HepG2 (cell line): ENCODE data around the gene FIBP. TPM values are rescaled to one million over a fixed set of nuclear protein-coding genes. Genes with fewer than 3 reads are reported as not detected.

ENCODE experiments used
- ELF4 ChIP-seq: sonication (generic); formaldehyde crosslinking; IDR thresholded peaks from 2 replicates; pipeline ENCODE4 v1.5.0; 2020; ENCODE audit warnings: missing genetic modification reagents, mild to moderate bottlenecking, moderate library complexity, borderline replicate concordance
- FLYWCH1 ChIP-seq: sonication (generic); formaldehyde crosslinking; IDR thresholded peaks from 2 replicates; pipeline ENCODE4 v1.8.1; 2023; ENCODE audit warnings: mild to moderate bottlenecking, missing genetic modification reagents
- HNRNPL ChIP-seq: fragments of 200-400 bp; formaldehyde crosslinking; IDR thresholded peaks from 2 replicates; pipeline ENCODE4 v1.6.1; 2017; ENCODE audit warnings: mild to moderate bottlenecking, low read depth, low read length
- KLF16 ChIP-seq, 2 experiments: sonication (generic) in 1 of 2; formaldehyde crosslinking in 1 of 2; IDR thresholded peaks; 2 replicates each; pipeline versions ENCODE4 v1.6.1 to v1.8.0; 2016 to 2023; ENCODE audit warnings: missing genetic modification reagents in 2 of 2, missing compliant biosample characterization in 1 of 2
- MED13 ChIP-seq: sonication (generic); formaldehyde crosslinking; IDR thresholded peaks from 2 replicates; pipeline ENCODE4 v1.5.0; 2020; ENCODE audit warnings: missing genetic modification reagents
- MTA1 ChIP-seq: sonication (generic); formaldehyde crosslinking; IDR thresholded peaks from 2 replicates; pipeline ENCODE4 v1.4.0; 2020; ENCODE audit warnings: missing genetic modification reagents, mild to moderate bottlenecking, borderline replicate concordance
- POLR2AphosphoS2 ChIP-seq: IDR thresholded peaks from 2 replicates; pipeline ENCODE4 v1.6.1; 2011; ENCODE audit warnings: low read depth, low read length, improper control_type of control experiment
- REXO4 ChIP-seq: sonication (generic); formaldehyde crosslinking; IDR thresholded peaks from 2 replicates; pipeline ENCODE4 v1.8.0; 2022; ENCODE audit warnings: missing genetic modification reagents, mild to moderate bottlenecking, borderline replicate concordance
- RXRA ChIP-seq: sonication (generic); formaldehyde crosslinking; IDR thresholded peaks from 2 replicates; pipeline ENCODE4 v1.5.1; 2020; ENCODE audit warnings: missing genetic modification reagents
- TARDBP ChIP-seq: sonication (generic); formaldehyde crosslinking; IDR thresholded peaks from 2 replicates; pipeline ENCODE4 v1.8.0; 2022; ENCODE audit warnings: mild to moderate bottlenecking, missing genetic modification reagents
- TCF7L2 ChIP-seq: IDR thresholded peaks from 2 replicates; pipeline ENCODE4 v1.6.1; 2011; ENCODE audit warnings: mild to moderate bottlenecking, low read depth, low read length, moderate library complexity
- TRAFD1 ChIP-seq: sonication (generic); formaldehyde crosslinking; IDR thresholded peaks from 2 replicates; pipeline ENCODE4 v1.5.1; 2020; ENCODE audit warnings: missing genetic modification reagents, mild to moderate bottlenecking, borderline replicate concordance
- ZNF232 ChIP-seq: sonication (generic); formaldehyde crosslinking; IDR thresholded peaks from 2 replicates; pipeline ENCODE4 v1.4.0; 2020; ENCODE audit warnings: missing genetic modification reagents, borderline replicate concordance
- ZNF430 ChIP-seq: sonication (generic); formaldehyde crosslinking; IDR thresholded peaks from 2 replicates; pipeline ENCODE4 v1.9.0; 2021; ENCODE audit warnings: mild to moderate bottlenecking, missing genetic modification reagents
- ZNF709 ChIP-seq: sonication (generic); formaldehyde crosslinking; IDR thresholded peaks from 2 replicates; pipeline ENCODE4 v1.5.0; 2020; ENCODE audit warnings: mild to moderate bottlenecking, missing genetic modification reagents
- ZNF839 ChIP-seq: sonication (generic); formaldehyde crosslinking; IDR thresholded peaks from 2 replicates; pipeline ENCODE4 v1.4.0; 2020; ENCODE audit warnings: missing genetic modification reagents, mild to moderate bottlenecking, borderline replicate concordance
- polyA plus RNA-seq, 8 experiments: library from polyadenylated mRNA; depleted of rRNA in 3 of 8; stranded (reverse) in 7 of 8; unstranded in 1 of 8; fragments of >200 nt; fragmentation: Illumina TruSeq in 4 of 8; extraction: Trizol in 4 of 8; gene quantifications; 2 replicates each; pipeline versions ENCODE4 v1.2.1 to v1.2.3, GENCODE V29; 2011 to 2016; ENCODE audit warnings: low read depth in 4 of 8, missing spikeins in 1 of 8, mixed read lengths in 1 of 8; ENCODE audit not compliant: insufficient read depth in 1 of 8
- total RNA-seq, 5 experiments: library from RNA; depleted of rRNA; stranded (reverse); fragments of >200 nt; fragmentation: Illumina TruSeq; extraction: Trizol; gene quantifications; 2 replicates each; pipeline ENCODE4 v1.2.3, GENCODE V29; 2016; ENCODE audit warnings: low read depth in 1 of 5
- TF ChIP-seq, protein P1 (sequence below): sonication (generic); formaldehyde crosslinking; IDR thresholded peaks from 2 replicates; pipeline ENCODE4 v1.4.0; 2020; ENCODE audit warnings: mild to moderate bottlenecking, missing genetic modification reagents
- TF ChIP-seq, protein P2 (sequence below): sonication (generic); formaldehyde crosslinking; IDR thresholded peaks from 2 replicates; pipeline ENCODE4 v1.4.0; 2020; ENCODE audit warnings: mild to moderate bottlenecking, missing genetic modification reagents
- TF ChIP-seq, protein P3 (sequence below): sonication (generic); formaldehyde crosslinking; IDR thresholded peaks from 2 replicates; pipeline ENCODE4 v1.8.1; 2023; ENCODE audit warnings: missing genetic modification reagents, mild to moderate bottlenecking, borderline replicate concordance
- TF ChIP-seq, protein P4 (sequence below): sonication (generic); formaldehyde crosslinking; IDR thresholded peaks from 2 replicates; pipeline ENCODE4 v1.5.0; 2020; ENCODE audit warnings: missing genetic modification reagents, mild to moderate bottlenecking, borderline replicate concordance

FIBP gene
- total and polyA plus RNA-seq, 2 of the 13 experiments (the other 11 are each of a cell fraction or from before 2014, with no cell fraction given): 42.9 to 62.1 TPM

GRCh38 chr11:65859812-65860277 lies 28.4 kb downstream of the FIBP start (continued):
- TF ChIP-seq ELF4 (CRISPR knock-in tag): 0 out of 2 replicates have a peak, but pooled peaks have one; percentile 63
- TF ChIP-seq KLF16 (CRISPR knock-in tag; IDR thresholded peaks at IDR 0.05): no peak
- 0 out of 2 replicates have a peak, but pooled peaks have one; percentile 48 for TF ChIP-seq ZNF839 (CRISPR knock-in tag)
- TF ChIP-seq, protein P1, sequence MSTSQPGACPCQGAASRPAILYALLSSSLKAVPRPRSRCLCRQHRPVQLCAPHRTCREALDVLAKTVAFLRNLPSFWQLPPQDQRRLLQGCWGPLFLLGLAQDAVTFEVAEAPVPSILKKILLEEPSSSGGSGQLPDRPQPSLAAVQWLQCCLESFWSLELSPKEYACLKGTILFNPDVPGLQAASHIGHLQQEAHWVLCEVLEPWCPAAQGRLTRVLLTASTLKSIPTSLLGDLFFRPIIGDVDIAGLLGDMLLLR (CRISPR knock-in tag): 0 out of 2 replicates have a peak, but pooled peaks have one; percentile 1
- no peak for TF ChIP-seq RXRA
- TF ChIP-seq HNRNPL: no peak
- no peak for TF ChIP-seq TCF7L2
- TF ChIP-seq ZNF232 (CRISPR knock-in tag): no peak
- TF ChIP-seq, protein P2, sequence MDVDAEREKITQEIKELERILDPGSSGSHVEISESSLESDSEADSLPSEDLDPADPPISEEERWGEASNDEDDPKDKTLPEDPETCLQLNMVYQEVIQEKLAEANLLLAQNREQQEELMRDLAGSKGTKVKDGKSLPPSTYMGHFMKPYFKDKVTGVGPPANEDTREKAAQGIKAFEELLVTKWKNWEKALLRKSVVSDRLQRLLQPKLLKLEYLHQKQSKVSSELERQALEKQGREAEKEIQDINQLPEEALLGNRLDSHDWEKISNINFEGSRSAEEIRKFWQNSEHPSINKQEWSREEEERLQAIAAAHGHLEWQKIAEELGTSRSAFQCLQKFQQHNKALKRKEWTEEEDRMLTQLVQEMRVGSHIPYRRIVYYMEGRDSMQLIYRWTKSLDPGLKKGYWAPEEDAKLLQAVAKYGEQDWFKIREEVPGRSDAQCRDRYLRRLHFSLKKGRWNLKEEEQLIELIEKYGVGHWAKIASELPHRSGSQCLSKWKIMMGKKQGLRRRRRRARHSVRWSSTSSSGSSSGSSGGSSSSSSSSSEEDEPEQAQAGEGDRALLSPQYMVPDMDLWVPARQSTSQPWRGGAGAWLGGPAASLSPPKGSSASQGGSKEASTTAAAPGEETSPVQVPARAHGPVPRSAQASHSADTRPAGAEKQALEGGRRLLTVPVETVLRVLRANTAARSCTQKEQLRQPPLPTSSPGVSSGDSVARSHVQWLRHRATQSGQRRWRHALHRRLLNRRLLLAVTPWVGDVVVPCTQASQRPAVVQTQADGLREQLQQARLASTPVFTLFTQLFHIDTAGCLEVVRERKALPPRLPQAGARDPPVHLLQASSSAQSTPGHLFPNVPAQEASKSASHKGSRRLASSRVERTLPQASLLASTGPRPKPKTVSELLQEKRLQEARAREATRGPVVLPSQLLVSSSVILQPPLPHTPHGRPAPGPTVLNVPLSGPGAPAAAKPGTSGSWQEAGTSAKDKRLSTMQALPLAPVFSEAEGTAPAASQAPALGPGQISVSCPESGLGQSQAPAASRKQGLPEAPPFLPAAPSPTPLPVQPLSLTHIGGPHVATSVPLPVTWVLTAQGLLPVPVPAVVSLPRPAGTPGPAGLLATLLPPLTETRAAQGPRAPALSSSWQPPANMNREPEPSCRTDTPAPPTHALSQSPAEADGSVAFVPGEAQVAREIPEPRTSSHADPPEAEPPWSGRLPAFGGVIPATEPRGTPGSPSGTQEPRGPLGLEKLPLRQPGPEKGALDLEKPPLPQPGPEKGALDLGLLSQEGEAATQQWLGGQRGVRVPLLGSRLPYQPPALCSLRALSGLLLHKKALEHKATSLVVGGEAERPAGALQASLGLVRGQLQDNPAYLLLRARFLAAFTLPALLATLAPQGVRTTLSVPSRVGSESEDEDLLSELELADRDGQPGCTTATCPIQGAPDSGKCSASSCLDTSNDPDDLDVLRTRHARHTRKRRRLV: no peak
- TF ChIP-seq, protein P3, sequence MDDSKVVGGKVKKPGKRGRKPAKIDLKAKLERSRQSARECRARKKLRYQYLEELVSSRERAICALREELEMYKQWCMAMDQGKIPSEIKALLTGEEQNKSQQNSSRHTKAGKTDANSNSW (CRISPR knock-in tag): 0 out of 2 replicates have a peak, but pooled peaks have one; percentile 4
- TF ChIP-seq REXO4 (CRISPR knock-in tag): no peak
- peak; percentile 28; the same call in 1 of the 2 replicates for TF ChIP-seq TARDBP (CRISPR knock-in tag)
- TF ChIP-seq, protein P4, sequence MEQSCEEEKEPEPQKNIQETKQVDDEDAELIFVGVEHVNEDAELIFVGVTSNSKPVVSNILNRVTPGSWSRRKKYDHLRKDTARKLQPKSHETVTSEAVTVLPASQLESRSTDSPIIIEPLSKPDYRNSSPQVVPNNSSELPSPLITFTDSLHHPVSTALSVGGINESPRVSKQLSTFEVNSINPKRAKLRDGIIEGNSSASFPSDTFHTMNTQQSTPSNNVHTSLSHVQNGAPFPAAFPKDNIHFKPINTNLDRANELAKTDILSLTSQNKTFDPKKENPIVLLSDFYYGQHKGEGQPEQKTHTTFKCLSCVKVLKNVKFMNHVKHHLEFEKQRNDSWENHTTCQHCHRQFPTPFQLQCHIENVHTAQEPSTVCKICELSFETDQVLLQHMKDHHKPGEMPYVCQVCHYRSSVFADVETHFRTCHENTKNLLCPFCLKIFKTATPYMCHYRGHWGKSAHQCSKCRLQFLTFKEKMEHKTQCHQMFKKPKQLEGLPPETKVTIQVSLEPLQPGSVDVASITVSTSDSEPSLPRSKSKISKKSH (CRISPR knock-in tag): no peak
- TF ChIP-seq TRAFD1: no peak
- TF ChIP-seq POLR2AphosphoS2: no peak
- TF ChIP-seq MTA1 (CRISPR knock-in tag): no peak
- TF ChIP-seq ZNF430 (CRISPR knock-in tag): 0 out of 2 replicates have a peak, but pooled peaks have one; percentile 55
- no peak for TF ChIP-seq MED13 (CRISPR knock-in tag)
- TF ChIP-seq ZNF709 (CRISPR knock-in tag): 0 out of 2 replicates have a peak, but pooled peaks have one; percentile 32
- peak; percentile 64; the same call in 1 of the 2 replicates for TF ChIP-seq FLYWCH1 (CRISPR knock-in tag)
